ENCODE measurements around the gene RECQL. TPM values are rescaled to one million over a fixed set of nuclear protein-coding genes. Genes with fewer than 3 reads are reported as not detected.

RECQL gene
- total and polyA plus RNA-seq, 9 of the 15 experiments (the other 6 are each of a cell fraction or from before 2014, with no cell fraction given), result 22.2 to 44.7 (median 28.5) TPM

- no peak for TF ChIP-seq MGA (IDR thresholded peaks at IDR 0.05)
Observed at GRCh38 chr12:21475552-21475951, 25.9 kb downstream of the RECQL start (continued).
